Keratinocyte (primary cell): ENCODE results near the gene ZMYND12. TPM values are rescaled to one million over a fixed set of nuclear protein-coding genes. Genes with fewer than 3 reads are reported as not detected.
"Not testable (repeated sequence)": the region's sequence is repeated elsewhere in the genome, so short reads cannot be mapped to it uniquely, and the experiment has no call there.

Source experiments
- DNase-seq: peaks from one replicate; pipeline ENCODE4 v3.0.0-alpha.2; 2011; ENCODE audit warnings: low read depth, missing footprints, low spot score
- FAIRE-seq: peaks from 2 replicates; lab custom pipeline; 2011; peaks lifted over from hg19 to GRCh38; lab: Jason Lieb, UNC
- H2AFZ ChIP-seq: 2 replicates; pipeline ENCODE4 v1.6.0; 2012; ENCODE audit warnings: low read length, control low read depth, inconsistent platforms; ENCODE audit not compliant: control insufficient read depth
- H3K27ac ChIP-seq: 2 replicates; pipeline ENCODE4 v1.5.1; 2011; ENCODE audit warnings: low read length; ENCODE audit not compliant: control insufficient read depth, insufficient read depth
- H3K27me3 ChIP-seq: 3 replicates; pipeline ENCODE4 v1.6.0; 2011; ENCODE audit warnings: low read length; ENCODE audit not compliant: control insufficient read depth, insufficient read depth; ENCODE audit errors: extremely low read depth
- H3K36me3 ChIP-seq, 2 experiments: 2 replicates in 1 of 2; 3 replicates in 1 of 2; pipeline ENCODE4 v1.5.1; 2011; ENCODE audit warnings: low read length in 2 of 2, mild to moderate bottlenecking in 1 of 2; ENCODE audit not compliant: control insufficient read depth in 2 of 2, insufficient read depth in 2 of 2; ENCODE audit errors: extremely low read depth in 1 of 2
- H3K4me1 ChIP-seq: 3 replicates; pipeline ENCODE4 v1.5.1; 2011; ENCODE audit warnings: low read length; ENCODE audit not compliant: control insufficient read depth, insufficient read depth; ENCODE audit errors: extremely low read depth
- H3K4me2 ChIP-seq: 3 replicates; pipeline ENCODE4 v1.6.0; 2011; ENCODE audit warnings: low read depth, low read length; ENCODE audit not compliant: control insufficient read depth, insufficient read depth; ENCODE audit errors: extremely low read depth
- H3K4me3 ChIP-seq, 3 experiments: fragments of 200-600 bp in 1 of 3; sonication (generic) in 1 of 3; 2 replicates in 2 of 3; 3 replicates in 1 of 3; pipeline ENCODE4 v1.5.1; 2011 to 2016; ENCODE audit warnings: low read length in 3 of 3, mild to moderate bottlenecking in 3 of 3, control low read depth in 2 of 3, inconsistent platforms in 1 of 3, low read depth in 1 of 3, mixed read lengths in 1 of 3, mixed run types in 1 of 3, moderate library complexity in 1 of 3; ENCODE audit not compliant: control insufficient read depth in 2 of 3, insufficient read depth in 2 of 3; ENCODE audit errors: extremely low read depth in 1 of 3
- H3K79me2 ChIP-seq: 2 replicates; pipeline ENCODE4 v1.6.0; 2012; ENCODE audit warnings: low read length; ENCODE audit not compliant: control insufficient read depth, insufficient read depth
- H3K9ac ChIP-seq: 3 replicates; pipeline ENCODE4 v1.6.0; 2011; ENCODE audit warnings: low read length; ENCODE audit not compliant: control insufficient read depth, insufficient read depth; ENCODE audit errors: extremely low read depth
- H3K9me1 ChIP-seq: 3 replicates; pipeline ENCODE4 v1.6.0; 2011; ENCODE audit warnings: low read length; ENCODE audit not compliant: control insufficient read depth, insufficient read depth; ENCODE audit errors: extremely low read depth
- H3K9me3 ChIP-seq: 2 replicates; pipeline ENCODE4 v1.5.1; 2012; ENCODE audit warnings: low read depth, low read length; ENCODE audit not compliant: control insufficient read depth
- H4K20me1 ChIP-seq: 3 replicates; pipeline ENCODE4 v1.6.0; 2011; ENCODE audit warnings: low read length; ENCODE audit not compliant: control insufficient read depth, insufficient read depth; ENCODE audit errors: extremely low read depth
- CTCF ChIP-seq, 3 experiments: IDR thresholded peaks in 1 of 3; conservative IDR thresholded peaks in 1 of 3; optimal IDR thresholded peaks in 1 of 3; 2 replicates in 2 of 3; 3 replicates in 1 of 3; pipeline versions ENCODE3 to v1.5.1; 2011; ENCODE audit warnings: low read length in 3 of 3, mild to moderate bottlenecking in 3 of 3, moderate library complexity in 2 of 3, control low read depth in 1 of 3, inconsistent platforms in 1 of 3; ENCODE audit not compliant: insufficient read depth in 2 of 3; ENCODE audit errors: extremely low read depth in 1 of 3
- EZH2 ChIP-seq: IDR thresholded peaks from one replicate; pipeline ENCODE4 v1.6.1; 2012; ENCODE audit warnings: inconsistent platforms, mild to moderate bottlenecking, low read length, moderate library complexity
- dilution Hi-C: fragments of 300-500 bp; cut with MboI; formaldehyde crosslinking; loops from one replicate; pipeline ENCODE4 v1.7.0; 2020; ENCODE audit warnings: low sequenced_read_pairs; ENCODE audit not compliant: extremely low pct_ligation_motif_present
- polyA plus RNA-seq, 5 experiments: library from polyadenylated mRNA; depleted of rRNA in 3 of 5; stranded (reverse) in 3 of 5; stranded (forward) in 1 of 5; unstranded in 1 of 5; fragments of >200 nt; gene quantifications; 1 replicate in 1 of 5; 2 replicates in 3 of 5; 3 replicates in 1 of 5; pipeline versions ENCODE4 v1.2.1 to v1.2.3, GENCODE V29; 2011 to 2012; ENCODE audit warnings: missing spikeins in 2 of 5, low read depth in 1 of 5, low replicate concordance in 1 of 5

Gene ZMYND12
- polyA plus RNA-seq, 1 donor (not counting 4 experiments of a cell fraction or from before 2014, with no cell fraction given) = 0.24 TPM

DNA sequence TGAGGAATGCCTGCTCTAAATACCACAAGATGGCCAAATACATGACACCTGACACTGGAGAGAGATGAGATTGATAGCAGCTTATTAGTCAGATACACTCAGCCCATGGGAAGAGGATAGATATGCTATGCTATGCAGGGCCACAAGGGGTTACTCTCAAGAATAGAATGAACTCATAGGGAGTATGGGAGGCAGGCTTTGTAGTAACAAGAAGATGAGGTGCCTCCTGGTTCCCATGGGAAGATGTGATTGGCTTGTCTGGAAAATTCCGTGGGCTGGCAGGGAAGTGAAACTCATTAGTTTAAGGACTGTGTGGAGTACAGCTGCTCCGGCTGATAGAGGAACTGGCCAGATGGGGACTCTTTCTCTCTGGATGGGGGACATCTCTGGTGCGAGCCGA is 23.8 kb upstream of the ZMYND12 start:
- dilution Hi-C loops = no loop called here
- Histone ChIP-seq H3K4me1 (peaks cover 4% of the 10 kb centered on the region), H3K79me2 (no peaks in the 10 kb centered on the region), H4K20me1 (no peaks in the 10 kb centered on the region), H3K27ac (no peak overlapping the region), H3K4me3 (no peak overlapping the region), H3K9me3 (no peaks in the 10 kb centered on the region), H2AFZ (no peak overlapping the region), H3K27me3 (no peaks in the 10 kb centered on the region), H3K9me1 (no peaks in the 10 kb centered on the region), H3K4me2 (no peak overlapping the region), H3K9ac (no peak overlapping the region), H3K36me3 (no peaks in the 10 kb centered on the region)
- peak in 2 of 3 experiments; percentile 16 to 49 for TF ChIP-seq CTCF (optimal IDR thresholded peaks at IDR 0.05 in 1 of 3, IDR thresholded peaks at IDR 0.05 in 1 of 3, conservative IDR thresholded peaks at IDR 0.05 in 1 of 3; ENCODE audit: extremely low read depth in 1 of 3, insufficient read depth in 2 of 3, low read length in 3 of 3)
- TF ChIP-seq EZH2 = no peak
- FAIRE-seq (no peak), DNase-seq (no peak)

GRCh38 chr1:42477775-42478174 is 22.0 kb upstream of the ZMYND12 start:
- no peak overlapping the region for H3K4me3 ChIP-seq
- H3K9me3 ChIP-seq = no peaks in the 10 kb centered on the region
- no peaks in the 10 kb centered on the region for H3K4me1 ChIP-seq
- dilution Hi-C loops = no loop called here
- no peaks in the 10 kb centered on the region for H4K20me1 ChIP-seq
- H3K36me3 ChIP-seq = no peaks in the 10 kb centered on the region
- no peak for TF ChIP-seq CTCF (optimal IDR thresholded peaks at IDR 0.05 in 1 of 3, IDR thresholded peaks at IDR 0.05 in 1 of 3, conservative IDR thresholded peaks at IDR 0.05 in 1 of 3; ENCODE audit: extremely low read depth in 1 of 3, insufficient read depth in 2 of 3, low read length in 3 of 3)
- TF ChIP-seq EZH2 = no peak
- H3K79me2 ChIP-seq = no peaks in the 10 kb centered on the region
- H2AFZ ChIP-seq = no peak overlapping the region
- FAIRE-seq (no peak), DNase-seq (no peak)
- H3K27me3 ChIP-seq = no peaks in the 10 kb centered on the region
- no peak overlapping the region for H3K27ac ChIP-seq
- H3K9ac ChIP-seq = no peak overlapping the region
- H3K9me1 ChIP-seq = no peaks in the 10 kb centered on the region
- H3K4me2 ChIP-seq = no peak overlapping the region

DNA sequence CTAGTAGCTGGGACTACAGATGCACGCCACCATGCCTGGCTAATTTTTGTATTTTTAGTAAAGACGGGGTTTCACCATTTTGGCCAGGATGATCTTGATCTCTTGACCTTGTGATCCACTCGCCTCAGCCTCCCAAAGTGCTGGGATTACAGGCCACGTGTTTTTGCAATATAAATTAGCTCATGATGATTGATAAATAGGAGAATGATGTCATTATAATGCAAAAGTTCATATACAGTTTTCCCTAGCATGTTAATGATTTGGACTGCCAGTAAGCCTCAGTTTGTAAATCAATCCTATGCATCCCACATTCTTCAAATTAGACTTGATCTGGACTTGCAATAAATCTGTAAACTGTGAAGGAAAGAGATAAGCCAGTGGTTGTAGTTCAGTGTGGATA is 21.5 kb upstream of the ZMYND12 start:
- H3K4me3 ChIP-seq, H3K4me2 ChIP-seq, H3K36me3 ChIP-seq, H3K9me3 ChIP-seq, H3K27me3 ChIP-seq, H3K27ac ChIP-seq, FAIRE-seq, H4K20me1 ChIP-seq, H3K4me1 ChIP-seq, H2AFZ ChIP-seq, H3K9ac ChIP-seq, H3K79me2 ChIP-seq, DNase-seq, H3K9me1 ChIP-seq, dilution Hi-C loops: not testable (repeated sequence)
